SU-DHL-6 (cell line): ENCODE measurements around the gene ITGB7.
"Not testable (repeated sequence)": the region's sequence is repeated elsewhere in the genome, so short reads cannot be mapped to it uniquely, and the experiment has no call there.

Source experiments
- H2AFZ ChIP-seq: fragments of 200-600 bp; sonication (generic); 2 replicates; pipeline ENCODE4 v1.6.1; 2014; ENCODE audit warnings: low read depth, mild to moderate bottlenecking, moderate library complexity, mixed read lengths, antibody characterized with exemption, low read length; ENCODE audit not compliant: severe bottlenecking
- H3F3A ChIP-seq: fragments of 200-600 bp; shearing (Covaris generic); 2 replicates; pipeline ENCODE4 v1.6.0; 2016; ENCODE audit warnings: antibody characterized with exemption, mild to moderate bottlenecking; ENCODE audit not compliant: insufficient read depth
- H3K27ac ChIP-seq: fragments of 200-600 bp; sonication (generic); 2 replicates; pipeline ENCODE4 v1.5.1; 2016; ENCODE audit warnings: low read depth, mild to moderate bottlenecking, low read length, moderate library complexity, mixed read lengths
- H3K27me3 ChIP-seq: fragments of 200-600 bp; sonication (generic), shearing (Covaris generic); 2 replicates; pipeline ENCODE4 v1.6.0; 2014; ENCODE audit warnings: mild to moderate bottlenecking, low read length
- H3K36me3 ChIP-seq: fragments of 200-600 bp; sonication (generic); 2 replicates; pipeline ENCODE4 v1.6.1; 2014; ENCODE audit warnings: mild to moderate bottlenecking, low read length, mixed read lengths
- H3K4me2 ChIP-seq: fragments of 300-600, 200-600 bp; shearing (Covaris generic), sonication (generic); 2 replicates; pipeline ENCODE4 v1.6.0; 2014; ENCODE audit warnings: low read length, low read depth, mild to moderate bottlenecking; ENCODE audit not compliant: poor library complexity, severe bottlenecking
- H3K4me3 ChIP-seq: fragments of 200-600 bp; sonication (generic); 2 replicates; pipeline ENCODE4 v1.5.1; 2014; ENCODE audit warnings: antibody characterized with exemption, low read length, mild to moderate bottlenecking, mixed read lengths; ENCODE audit not compliant: insufficient read depth, poor library complexity, severe bottlenecking
- H3K79me2 ChIP-seq: fragments of 200-600 bp; sonication (generic); 2 replicates; pipeline ENCODE4 v1.6.1; 2014; ENCODE audit warnings: mild to moderate bottlenecking, low read length, moderate library complexity; ENCODE audit not compliant: insufficient read depth
- H3K9ac ChIP-seq: fragments of 200-600 bp; sonication (generic); 2 replicates; pipeline ENCODE4 v1.7.0; 2014; ENCODE audit warnings: mild to moderate bottlenecking, low read length
- H3K9me2 ChIP-seq: fragments of 200-600 bp; sonication (generic); replicated peaks from 2 replicates; pipeline ENCODE4 v1.6.1; 2014; ENCODE audit warnings: low read length; ENCODE audit not compliant: insufficient read depth
- H3K9me3 ChIP-seq: fragments of 200-600 bp; sonication (generic); 2 replicates; pipeline ENCODE4 v1.6.1; 2014; ENCODE audit warnings: low read length, mixed read lengths; ENCODE audit not compliant: insufficient read depth
- H4K20me1 ChIP-seq: fragments of 200-600 bp; sonication (generic); 2 replicates; pipeline ENCODE4 v1.6.1; 2014; ENCODE audit warnings: low read depth, mild to moderate bottlenecking, antibody characterized with exemption, low read length, moderate library complexity, mixed read lengths
- EZH2phosphoT487 ChIP-seq: fragments of 200-600 bp; sonication (generic), shearing (Covaris generic); conservative IDR thresholded peaks from 2 replicates; pipeline ENCODE4 v1.6.1; 2018; ENCODE audit warnings: mild to moderate bottlenecking, antibody characterized with exemption, low read length, moderate library complexity, mixed read lengths
- TF ChIP-seq, protein P1 (sequence below): fragments of 200-600 bp; sonication (generic); IDR thresholded peaks from one replicate; pipeline ENCODE4 v1.5.1; 2017; ENCODE audit warnings: antibody characterized with exemption, mild to moderate bottlenecking, low read length, moderate library complexity; ENCODE audit not compliant: insufficient read depth, poor library complexity, severe bottlenecking

Gene ITGB7

DNA sequence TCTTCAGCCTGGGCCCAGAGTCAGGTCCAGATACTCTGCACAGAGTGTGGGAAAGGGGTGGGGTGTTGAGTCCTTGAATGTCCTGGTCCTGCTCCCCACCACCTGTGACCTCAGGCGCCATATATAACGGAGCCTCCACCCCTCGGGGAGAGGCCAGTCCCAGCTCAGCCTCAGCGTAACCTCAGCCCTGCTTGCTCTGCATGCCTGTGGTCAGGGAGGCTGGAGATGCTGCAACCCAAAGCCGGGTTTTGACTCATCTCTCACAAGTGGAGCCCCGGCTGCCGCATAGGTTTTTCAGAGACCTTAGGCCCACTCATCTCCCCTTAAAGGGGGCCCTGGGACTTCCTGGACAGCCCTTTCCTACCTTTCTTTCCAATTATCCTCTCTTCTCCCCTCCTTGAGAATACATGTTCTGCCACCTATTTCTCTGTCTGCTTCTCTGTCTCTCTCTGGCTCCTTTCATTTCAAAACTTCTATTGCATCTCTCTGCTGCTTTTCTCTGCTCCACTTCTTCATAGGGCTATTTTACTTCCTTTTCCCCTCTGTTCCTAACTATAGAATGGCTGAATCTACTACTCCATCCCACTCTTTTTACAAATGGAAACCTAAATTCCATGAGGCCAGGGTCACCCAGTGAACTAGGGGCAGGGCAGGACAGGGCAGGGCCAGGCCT, 1.2 kb downstream of the ITGB7 start:
- Histone ChIP-seq H3K4me3 (peak overlapping the region; percentile 85), H3K9me3 (no peaks in the 10 kb centered on the region), H2AFZ (no peak overlapping the region), H3K9ac (peak overlapping the region; percentile 81), H4K20me1 (no peaks in the 10 kb centered on the region), H3K79me2 (peaks cover 54% of the 10 kb centered on the region), H3K36me3 (no peaks in the 10 kb centered on the region), H3K9me2 (no peaks in the 10 kb centered on the region), H3K27ac (peak overlapping the region; percentile 85), H3K27me3 (no peaks in the 10 kb centered on the region), H3F3A (peaks cover 50% of the 10 kb centered on the region), H3K4me2 (peak overlapping the region; percentile 97)
- TF ChIP-seq, protein P1, sequence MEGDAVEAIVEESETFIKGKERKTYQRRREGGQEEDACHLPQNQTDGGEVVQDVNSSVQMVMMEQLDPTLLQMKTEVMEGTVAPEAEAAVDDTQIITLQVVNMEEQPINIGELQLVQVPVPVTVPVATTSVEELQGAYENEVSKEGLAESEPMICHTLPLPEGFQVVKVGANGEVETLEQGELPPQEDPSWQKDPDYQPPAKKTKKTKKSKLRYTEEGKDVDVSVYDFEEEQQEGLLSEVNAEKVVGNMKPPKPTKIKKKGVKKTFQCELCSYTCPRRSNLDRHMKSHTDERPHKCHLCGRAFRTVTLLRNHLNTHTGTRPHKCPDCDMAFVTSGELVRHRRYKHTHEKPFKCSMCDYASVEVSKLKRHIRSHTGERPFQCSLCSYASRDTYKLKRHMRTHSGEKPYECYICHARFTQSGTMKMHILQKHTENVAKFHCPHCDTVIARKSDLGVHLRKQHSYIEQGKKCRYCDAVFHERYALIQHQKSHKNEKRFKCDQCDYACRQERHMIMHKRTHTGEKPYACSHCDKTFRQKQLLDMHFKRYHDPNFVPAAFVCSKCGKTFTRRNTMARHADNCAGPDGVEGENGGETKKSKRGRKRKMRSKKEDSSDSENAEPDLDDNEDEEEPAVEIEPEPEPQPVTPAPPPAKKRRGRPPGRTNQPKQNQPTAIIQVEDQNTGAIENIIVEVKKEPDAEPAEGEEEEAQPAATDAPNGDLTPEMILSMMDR, result no peak
- no peak for TF ChIP-seq EZH2phosphoT487

DNA sequence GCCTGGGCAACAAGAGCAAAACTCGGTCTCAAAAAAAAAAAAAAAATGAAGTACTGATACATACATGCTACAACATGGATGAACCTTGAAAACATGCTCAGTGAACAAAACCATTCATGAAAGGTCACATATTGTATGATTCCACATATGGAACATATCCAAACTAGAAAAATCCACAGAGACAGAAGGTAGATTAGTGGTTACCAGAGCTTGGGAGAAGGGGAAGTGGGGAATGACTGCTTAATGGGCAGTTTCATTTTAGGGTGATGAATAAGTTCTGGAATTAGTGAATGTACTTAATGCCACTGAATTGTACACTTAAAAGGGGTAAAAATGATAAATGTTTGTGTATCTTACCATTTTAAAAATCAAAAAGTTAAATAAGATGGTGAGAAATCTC, 2.7 kb downstream of the ITGB7 start:
- H3K4me3 ChIP-seq, result no peak overlapping the region

DNA sequence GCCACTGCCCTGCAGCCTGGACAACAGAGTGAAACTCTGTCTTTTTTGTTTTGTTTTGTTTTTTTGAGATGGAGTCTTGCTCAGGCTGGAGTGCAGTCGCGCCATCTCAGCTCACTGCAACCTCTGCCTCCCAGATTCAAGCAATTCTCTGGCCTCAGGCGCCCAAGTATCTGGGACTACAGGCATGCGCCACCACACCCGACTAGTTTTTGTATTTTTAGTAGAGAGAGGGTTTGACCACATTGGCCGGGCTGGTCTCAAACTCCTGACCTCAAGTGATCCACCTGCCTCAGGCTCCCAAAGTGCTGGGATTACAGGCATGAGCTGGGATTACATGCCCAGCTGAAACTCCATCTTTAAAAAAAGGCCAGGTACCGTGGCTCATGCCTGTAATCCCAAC, 4.7 kb downstream of the ITGB7 start:
- H3K27me3 ChIP-seq, result not testable (repeated sequence)

More for the DNA sequence above, 2.7 kb downstream of the ITGB7 start:
- H3K79me2 ChIP-seq, result peaks cover 54% of the 10 kb centered on the region
- H3K9me3 ChIP-seq, result no peaks in the 10 kb centered on the region
- no peak overlapping the region for H3K9ac ChIP-seq
- H3K27me3 ChIP-seq, result no peaks in the 10 kb centered on the region
- peak overlapping the region; percentile 97 for H3K4me2 ChIP-seq
- peak overlapping the region; percentile 85; the same call in 1 of the 2 replicates for H3K27ac ChIP-seq
- H3F3A ChIP-seq, result peaks cover 63% of the 10 kb centered on the region
- no peaks in the 10 kb centered on the region for H3K9me2 ChIP-seq
- H4K20me1 ChIP-seq, result no peaks in the 10 kb centered on the region
- H2AFZ ChIP-seq, result no peak overlapping the region
- no peak for TF ChIP-seq EZH2phosphoT487
- TF ChIP-seq, protein P1, result no peak
- no peaks in the 10 kb centered on the region; the same call in 1 of the 2 replicates for H3K36me3 ChIP-seq

DNA sequence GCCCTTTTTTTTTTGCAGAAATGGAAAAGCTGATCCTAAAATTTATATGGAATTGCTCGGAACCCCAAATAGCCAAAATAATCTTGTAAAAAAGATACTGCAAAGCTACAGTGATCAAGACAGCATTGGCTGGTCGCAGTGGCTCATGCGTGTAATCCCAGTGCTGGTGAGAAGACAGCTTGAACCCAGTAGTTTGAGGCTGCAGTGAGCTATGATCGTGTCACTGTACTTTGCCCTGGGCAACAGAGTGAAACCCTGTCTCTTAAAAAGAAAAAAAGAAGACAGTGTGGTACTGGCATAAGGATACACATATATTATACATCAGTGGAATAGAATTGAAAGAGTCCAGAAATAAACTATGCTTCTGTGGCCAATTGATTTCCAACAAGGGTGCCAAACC, 5.4 kb downstream of the ITGB7 start:
- Histone ChIP-seq H4K20me1 (no peaks in the 10 kb centered on the region), H3K9ac (peak overlapping the region; percentile 49), H3K9me2 (no peaks in the 10 kb centered on the region), H3K79me2 (peaks cover 49% of the 10 kb centered on the region), H3F3A (peaks cover 63% of the 10 kb centered on the region), H3K4me3 (peak overlapping the region; percentile 28), H3K4me2 (peak overlapping the region; percentile 74), H3K27me3 (no peaks in the 10 kb centered on the region), H3K9me3 (no peaks in the 10 kb centered on the region), H3K36me3 (no peaks in the 10 kb centered on the region; the same call in 1 of the 2 replicates), H3K27ac (peak overlapping the region; percentile 96), H2AFZ (no peak overlapping the region)
- no peak for TF ChIP-seq EZH2phosphoT487
- TF ChIP-seq, protein P1, result no peak

More for the DNA sequence above, 4.7 kb downstream of the ITGB7 start:
- not testable (repeated sequence) for H3K4me3 ChIP-seq, H4K20me1 ChIP-seq, H3K9me2 ChIP-seq, H3K36me3 ChIP-seq, H3K9me3 ChIP-seq, H2AFZ ChIP-seq
- H3K4me2 ChIP-seq, result peak overlapping the region; percentile 74
- peak overlapping the region; percentile 96 for H3K27ac ChIP-seq
- H3F3A ChIP-seq, result peaks cover 63% of the 10 kb centered on the region
- H3K9ac ChIP-seq, result peak overlapping the region; percentile 49; the same call in 1 of the 2 replicates
- peaks cover 54% of the 10 kb centered on the region for H3K79me2 ChIP-seq
